Ammon's horn (tissue), 1 donor: ENCODE data around the gene CLPSL2.

ENCODE experiments used
- DNase-seq: peaks from one replicate; pipeline ENCODE4 v3.0.0-alpha.2; 2016; ENCODE audit warnings: low spot score

CLPSL2 gene

DNA sequence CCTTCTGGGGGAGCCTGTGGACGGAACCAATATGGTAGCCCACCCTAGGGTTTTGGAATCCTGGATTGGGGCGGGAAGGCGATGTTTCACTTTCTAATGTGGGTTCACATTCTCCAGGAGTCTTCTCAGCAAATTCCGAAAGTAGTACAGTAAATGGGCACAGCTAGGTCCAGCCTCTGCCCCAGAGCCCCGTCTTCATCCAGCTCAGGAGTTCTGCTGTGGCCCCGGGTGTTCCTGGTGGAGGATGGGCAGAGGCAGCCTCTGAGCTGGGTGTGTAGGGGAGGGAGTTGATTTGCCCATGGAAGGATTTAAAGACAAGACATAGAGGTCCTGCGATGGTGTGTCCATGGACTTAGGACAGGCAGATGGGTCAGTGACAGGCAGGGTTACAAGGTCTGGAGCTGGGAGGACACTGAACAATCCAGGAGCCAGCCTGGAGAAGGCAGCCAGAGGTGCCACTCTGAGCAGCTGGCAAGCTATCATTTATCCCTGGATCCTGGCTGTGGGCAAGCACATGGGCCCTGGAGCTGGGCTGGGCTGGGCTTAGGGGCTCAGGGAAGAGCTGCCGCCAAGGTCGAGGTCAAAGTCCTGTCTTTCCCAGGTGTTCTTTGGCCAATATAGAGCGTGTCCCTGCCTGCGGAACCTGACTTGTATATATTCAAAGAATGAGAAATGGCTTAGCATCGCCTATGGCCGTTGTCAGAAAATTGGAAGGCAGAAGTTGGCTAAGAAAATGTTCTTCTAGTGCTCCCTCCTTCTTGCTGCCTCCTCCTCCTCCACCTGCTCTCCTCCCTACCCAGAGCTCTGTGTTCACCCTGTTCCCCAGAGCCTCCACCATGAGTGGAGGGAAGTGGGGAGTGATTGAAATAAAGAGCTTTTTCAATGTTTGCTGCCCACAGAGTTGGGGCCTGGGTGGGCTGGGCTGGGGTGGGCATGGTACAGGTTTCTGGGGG is 11.1 kb downstream of the CLPSL2 start:
- no peak for DNase-seq

DNA sequence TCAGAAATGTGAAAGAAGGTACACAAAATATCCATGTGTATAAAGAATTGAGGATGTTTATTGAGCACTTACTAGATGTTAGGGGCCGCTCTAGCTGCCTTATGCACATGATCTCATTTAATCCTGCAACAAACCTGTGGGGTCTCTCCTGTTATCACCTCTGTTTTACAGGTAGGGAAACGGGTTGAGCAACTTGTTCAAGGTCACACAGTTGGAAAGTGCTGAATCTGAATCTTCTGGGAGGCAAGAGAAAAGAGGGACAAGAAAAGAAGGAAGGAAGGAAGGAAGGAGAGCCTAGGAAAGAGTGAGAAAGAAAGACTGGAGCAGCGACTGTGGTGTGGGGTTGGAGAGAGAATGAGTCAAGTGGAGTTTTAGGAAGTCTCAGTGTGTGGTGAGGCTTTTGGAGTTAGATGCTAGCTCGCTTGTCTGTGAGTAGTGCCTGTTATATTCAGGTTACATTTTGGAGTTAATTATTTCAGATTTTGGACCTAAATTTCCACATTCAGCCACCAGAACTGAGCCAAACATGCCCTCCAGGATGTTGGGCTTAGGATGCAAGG is 12.1 kb downstream of the CLPSL2 start:
- no peak for DNase-seq

DNA sequence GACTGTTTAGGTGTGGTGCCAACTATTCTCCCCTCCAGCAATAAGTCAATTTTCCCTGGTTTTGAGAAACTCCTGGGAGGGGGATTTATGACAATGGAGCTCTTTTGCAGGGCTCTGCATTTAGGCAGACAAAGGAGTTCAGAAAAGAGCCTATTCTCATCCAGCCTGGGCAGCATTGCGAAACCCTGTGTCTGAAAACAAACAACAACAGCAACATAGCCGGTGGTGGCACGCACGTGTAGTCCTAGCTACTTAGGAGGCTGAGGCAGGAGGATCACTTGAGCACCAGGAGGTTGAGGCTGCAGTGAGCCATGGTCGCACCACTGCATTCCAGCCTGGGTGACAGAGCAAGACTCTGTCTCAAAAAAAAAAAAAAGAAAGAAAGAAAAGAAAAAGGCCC is 14.3 kb downstream of the CLPSL2 start:
- no peak for DNase-seq

DNA sequence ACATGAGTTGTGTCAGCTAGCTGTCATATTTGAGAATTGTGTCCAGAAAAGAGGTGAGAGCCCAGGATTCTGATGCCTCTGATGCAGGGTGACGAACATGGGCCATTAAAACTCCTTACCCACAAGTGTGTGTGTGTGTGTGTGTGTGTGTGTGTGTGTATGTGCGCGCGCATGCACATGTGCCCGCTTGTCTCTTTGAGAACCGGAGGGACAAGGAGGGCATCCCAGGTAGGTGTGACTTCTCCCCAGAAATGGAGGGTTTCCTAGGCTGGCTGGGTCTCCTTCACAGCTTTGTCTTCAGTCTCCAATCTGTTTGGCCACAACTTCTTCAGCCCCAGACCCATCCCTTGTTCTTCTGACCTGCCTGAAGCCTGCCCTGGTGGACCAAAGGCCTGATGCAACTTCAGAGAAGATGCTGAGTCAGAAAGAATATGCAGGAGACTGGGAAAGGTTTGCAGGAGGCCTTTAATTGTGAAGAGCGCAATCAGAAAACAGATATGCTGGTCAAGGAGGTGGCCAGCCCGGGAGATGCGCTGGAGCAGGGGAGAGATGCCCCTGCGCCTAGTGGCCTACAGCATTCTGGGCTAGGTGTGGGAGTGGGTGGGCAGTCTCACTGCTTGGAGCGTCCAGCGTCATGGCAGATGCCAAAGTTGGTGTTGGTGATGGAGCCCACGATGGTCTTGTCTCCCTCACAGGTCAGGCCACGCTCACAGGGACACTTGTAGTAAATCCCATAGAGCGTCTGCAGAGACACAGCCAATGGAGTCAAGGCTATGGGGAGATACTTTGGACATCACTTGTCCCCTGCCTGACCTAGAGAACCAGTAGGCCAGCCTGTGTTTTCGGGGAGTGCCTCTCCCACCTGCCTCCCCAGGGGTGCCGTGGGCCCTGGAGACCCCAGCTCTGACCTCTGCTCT is 18.4 kb downstream of the CLPSL2 start:
- no peak for DNase-seq

DNA sequence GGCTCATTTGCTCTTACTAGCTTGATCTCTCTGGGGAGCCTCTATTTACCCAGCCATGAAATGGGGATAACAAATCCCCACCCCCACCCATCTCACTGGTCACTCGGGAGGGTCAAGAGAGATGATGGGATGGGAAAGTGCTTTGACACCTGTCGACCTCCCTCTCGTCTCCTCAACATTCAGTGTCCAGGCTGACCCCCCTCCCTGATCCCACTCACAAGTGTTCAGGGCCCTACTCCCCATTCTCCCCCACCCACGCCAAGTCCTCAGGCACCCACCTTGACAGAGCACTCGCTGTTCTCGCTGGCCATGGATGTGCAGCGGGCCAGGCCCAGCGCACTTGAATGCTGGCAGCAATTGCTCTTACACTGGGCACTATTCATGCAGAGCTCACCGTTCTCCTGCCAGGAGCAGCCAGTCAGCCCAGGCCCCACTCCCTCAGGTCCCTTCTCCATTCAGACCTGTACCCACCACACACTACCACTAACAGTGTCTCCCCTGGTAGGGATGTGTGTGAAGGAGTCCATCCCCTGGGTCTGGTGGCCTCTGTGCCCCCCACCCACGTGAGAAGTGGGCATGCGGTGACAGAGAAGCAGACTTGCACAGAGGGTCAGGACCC is 19.2 kb downstream of the CLPSL2 start:
- no peak for DNase-seq

DNA sequence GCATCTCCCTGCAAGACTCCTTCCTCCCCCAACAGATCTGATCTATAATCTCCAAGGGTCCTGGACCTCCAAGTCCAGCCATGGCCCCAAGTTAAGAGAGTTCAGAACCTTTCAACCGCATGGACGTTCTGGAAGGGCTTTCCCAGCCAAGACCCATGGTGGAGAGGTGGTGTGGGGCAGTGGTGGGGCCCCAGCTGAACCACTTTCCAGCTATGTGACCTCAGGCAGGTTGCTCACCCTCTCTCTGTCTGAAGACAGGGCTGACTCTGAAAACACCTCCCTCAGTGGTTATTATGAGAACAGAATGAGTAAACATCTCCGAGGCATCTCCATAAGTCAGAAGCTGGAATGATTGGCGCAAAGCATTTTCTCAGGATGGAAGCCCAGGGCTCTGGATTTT is 19.8 kb downstream of the CLPSL2 start:
- no peak for DNase-seq

DNA sequence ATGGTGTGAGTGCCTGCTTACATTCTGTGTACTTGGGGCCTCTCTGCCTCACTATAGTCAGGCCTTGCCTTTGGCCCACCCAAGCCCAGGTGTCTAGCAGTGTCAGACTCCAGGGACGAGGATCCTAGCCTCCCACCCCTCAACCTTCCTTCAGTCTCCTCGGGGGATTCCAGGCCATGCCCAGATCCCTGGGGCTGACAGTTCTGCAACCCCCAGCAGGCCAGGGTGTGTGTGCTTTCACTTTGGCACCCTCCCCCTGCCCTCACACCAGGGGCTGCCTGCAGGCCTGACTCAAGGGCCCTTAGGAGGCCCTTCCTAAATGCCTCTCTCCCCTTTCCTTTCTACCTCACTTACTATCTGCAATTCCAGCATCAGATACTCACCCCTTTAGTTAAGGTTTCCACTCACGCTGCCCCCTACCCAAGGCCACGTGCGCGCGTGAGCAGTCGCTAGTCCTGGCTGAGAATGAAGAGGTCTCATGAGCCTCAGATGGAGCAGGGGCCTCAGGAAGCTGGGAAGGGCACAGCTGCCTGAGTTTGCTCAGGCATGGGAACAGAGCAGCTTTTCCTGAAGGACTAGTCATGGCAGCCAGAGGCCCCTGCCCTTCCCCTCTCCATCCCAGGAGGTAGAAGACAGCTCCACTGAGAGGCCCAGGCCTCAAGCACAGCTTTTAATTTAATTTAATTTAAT is 21.6 kb downstream of the CLPSL2 start:
- no peak for DNase-seq

DNA sequence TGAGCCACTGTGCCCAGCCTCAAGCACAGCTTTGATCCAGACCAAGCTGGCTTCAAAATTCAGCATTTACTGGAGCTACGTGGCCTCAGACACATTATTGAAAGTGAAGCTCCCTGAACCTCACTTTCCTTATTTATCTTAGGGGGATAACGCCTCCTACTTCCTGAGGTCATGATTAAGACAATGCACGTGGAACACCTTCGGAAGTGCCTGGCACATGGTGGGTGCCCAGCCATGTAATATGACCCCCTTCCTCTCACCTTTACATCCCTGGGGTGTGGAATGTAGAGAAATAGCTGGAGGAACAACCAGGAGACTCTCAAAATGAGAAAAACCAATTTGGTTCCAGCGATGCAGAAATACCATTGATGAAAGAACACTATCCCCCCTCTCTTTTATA is 22.3 kb downstream of the CLPSL2 start:
- no peak for DNase-seq

DNA sequence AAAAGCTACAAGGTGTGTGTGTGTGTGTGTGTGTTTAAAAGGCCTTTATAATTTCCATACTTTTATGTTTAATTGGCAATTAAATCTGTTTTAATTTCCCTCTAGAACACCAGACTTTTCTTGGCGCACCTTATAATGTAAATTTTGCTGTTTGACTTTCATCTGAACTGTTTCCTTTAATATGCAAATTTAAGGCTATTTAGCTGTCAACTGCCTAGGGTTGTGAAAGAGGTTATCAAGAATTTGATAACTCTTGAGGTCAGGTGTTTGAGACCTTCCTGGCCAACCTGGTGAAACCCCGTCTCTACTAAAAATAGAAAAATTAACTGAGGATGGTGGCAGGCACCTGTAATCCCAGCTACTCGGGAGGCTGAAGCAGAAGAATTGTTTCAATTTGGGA is 24.8 kb downstream of the CLPSL2 start:
- no peak for DNase-seq

DNA sequence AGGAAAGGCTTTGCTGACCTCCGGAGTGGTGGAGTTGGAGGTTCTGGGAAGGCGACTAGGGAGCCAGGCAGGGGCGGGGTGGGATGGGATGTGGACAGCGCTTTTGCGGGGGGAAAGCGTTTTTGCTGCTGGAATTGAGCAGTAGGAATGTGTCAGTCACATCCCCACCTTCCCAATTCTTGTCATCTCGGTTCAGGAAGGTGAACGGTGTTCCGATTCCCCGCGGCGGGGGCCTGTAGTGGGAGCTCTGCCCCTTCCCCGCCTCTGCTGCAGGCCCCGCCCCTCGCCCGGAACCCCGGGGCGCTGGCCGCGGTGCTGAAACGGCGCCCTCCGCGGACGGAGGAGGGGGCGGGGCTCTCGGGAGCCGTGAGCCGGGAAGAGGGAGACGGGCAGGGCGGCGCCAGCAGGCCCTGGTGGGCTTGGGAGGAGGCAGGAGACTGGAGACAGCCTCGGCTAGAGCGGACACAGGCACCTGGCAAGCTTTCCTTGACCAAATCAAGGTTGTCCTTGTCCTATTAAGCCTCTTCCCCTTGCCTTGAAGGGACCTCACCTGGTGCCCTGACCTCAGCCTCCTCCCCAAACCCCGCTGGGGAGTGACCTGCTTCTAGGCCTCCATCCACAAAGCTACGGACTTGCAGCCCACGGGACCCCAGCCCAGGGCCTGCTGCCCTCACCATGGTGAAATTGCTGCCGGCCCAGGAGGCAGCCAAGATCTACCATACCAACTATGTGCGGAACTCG is 28.8 kb downstream of the CLPSL2 start, which contains the start of gene LHFPL5:
LHFPL5 (plus strand) TSS at position 357 of the 741 bp plus-strand sequence; CDS start at position 676, 319 bp downstream.
- no peak for DNase-seq

DNA sequence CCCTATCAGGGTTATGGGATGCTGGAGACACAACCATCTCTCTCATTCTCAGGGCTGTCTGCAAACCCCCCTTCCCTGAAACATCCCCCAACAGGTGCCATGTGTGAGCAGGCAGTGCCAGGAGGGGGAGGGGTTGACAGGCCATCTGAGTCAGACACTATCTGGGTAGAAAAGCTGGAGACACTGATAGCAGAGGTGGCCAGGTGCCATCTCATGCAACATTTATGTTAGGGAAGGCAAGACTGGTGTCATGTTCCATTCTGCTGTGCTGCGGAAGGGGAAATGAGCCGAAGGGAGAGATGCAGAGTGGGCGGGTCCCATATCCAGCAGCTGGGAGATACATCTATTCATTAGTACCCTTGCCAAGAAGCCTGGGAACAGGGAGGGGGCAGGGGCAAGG is 32.3 kb downstream of the CLPSL2 start:
- no peak for DNase-seq

DNA sequence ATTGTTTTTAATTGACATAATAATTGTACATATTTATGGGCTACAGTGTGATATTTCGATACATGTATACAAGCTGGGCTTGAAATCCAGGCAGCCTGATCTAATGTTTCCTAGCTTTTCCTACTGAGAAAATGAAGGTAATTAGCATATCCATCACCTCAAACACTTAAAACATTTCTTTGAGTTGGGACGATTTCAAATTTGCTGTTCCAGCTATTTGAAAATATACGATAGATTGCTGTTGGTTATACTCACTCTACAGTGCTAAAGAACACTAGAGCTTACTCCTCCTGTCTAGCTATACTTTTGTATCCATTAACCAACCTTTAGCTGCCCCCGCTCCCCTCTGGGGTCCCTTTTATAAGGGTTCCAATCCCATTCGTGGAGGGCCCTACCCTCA is 33.4 kb downstream of the CLPSL2 start:
- no peak for DNase-seq

DNA sequence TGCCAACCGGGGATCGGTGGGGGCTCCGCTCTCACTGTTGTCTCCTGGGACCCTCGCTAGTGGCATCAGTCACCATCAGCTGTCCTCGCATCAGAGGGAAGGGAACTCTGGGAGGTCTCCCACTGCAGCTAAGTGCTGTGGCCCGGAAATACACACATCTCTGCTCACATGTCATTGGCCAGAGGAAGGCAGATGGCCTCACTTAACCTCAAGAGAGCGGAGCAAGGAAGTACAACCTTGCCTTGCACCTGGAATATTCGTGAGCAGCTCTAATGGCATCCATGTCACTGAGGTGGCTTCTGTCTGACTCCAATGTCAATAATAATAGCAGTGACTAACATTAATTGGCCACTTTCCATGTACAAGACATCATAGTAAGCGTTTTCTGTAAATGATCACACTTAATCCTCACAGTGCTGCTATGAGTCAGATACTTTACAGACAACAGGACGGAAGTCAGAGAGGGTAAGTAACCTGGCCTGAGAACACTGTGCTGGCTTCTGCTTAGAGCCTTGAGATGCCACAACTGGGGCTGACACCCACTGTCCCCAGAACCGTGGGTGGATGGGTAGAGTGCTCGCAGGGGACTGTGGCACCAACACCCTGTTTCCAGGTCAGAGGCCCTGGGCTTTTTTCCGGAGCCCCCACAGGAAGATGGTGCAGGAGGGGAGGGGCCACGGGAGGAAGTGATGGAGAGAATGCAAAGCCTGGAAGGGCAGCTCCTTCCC is 34.7 kb downstream of the CLPSL2 start:
- DNase-seq, result no peak

DNA sequence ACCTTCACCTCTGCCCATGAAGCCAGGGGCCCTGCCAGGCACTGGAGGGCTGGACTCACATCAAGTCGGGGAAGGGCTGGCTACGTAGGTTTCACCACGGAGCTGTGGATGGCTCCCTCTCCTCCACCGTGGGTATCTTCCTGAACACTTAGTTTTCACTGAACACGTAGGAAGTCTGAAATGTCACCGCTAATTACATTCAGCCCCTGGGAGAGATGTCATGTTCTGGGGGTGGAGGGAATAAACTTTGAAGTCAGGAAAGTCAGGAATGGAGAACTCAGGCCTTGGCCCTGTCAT is 35.2 kb downstream of the CLPSL2 start:
- no peak for DNase-seq

DNA sequence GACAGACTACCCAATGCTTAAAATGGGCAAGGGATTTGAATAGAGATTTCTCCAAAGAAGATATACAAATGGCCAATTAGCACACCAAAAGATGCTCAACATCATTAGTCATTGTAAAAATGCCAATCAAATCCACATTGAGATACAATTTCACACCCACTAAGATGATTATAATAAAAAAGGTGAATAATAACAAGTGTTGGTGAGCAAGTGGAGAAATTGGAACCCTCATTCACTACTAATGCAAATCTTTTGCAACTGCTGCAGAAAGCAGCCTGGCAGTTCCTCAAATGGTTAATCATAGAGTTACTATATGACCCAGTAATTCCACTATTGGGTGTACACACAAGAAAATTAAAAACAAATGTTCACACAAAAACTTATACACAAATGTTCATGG is 41.1 kb downstream of the CLPSL2 start:
- no peak for DNase-seq

DNA sequence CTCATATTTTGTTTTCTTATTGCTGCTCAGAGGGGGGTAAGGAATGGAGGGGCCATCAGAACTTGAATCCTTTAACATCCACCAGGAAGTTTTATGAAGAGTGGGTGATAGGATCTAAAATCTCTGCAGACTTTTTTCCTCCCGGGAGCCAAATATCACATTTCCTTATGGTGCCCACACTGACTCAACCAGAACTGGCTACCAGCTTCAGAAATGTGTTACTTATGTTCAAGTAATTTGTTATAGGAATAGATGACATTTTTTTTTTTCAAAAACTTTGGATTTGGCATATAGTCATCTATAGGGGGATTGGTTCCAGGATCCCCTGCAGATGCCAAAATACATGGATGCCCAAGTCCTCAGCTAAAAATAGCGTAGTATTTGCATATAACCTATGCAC is 47.2 kb downstream of the CLPSL2 start:
- no peak for DNase-seq

DNA sequence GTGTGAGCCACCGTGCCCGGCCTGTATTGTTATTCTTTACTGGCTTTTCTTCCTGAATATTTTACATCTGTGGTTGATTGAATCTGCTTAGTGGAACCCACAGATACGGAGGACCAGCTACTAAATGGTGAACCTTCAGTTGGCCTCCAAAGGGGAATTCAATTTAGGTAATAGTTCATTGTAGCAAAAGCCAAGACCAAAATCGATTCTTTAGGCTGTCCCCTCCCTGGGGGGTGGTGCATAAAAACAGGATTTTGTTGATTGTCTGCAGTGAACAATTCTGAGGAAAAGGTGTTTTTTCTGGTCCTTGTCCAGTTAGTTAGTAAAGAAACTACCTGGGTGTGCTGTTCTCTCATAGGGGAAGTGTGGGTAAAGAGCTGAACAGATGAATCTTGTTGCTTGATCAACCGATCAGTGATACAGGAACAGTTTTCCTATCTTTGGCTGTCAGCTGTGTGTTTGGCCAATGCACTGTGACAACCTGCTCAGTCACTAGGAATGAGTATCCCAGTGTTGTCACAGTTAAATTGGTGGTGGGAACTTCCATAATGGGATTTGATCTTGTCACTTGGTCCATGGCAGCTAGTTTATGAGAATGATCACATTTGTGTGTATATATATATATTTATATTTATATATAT is 48.3 kb downstream of the CLPSL2 start:
- no peak for DNase-seq
